Gastrocnemius medialis (tissue), 4 donors: Measurements from ENCODE around the gene POU3F1. TPM values are rescaled to one million over a fixed set of nuclear protein-coding genes. Genes with fewer than 3 reads are reported as not detected.

Experiments
- ATAC-seq, 2 donors: fragments of 150-250 bp; one replicate each; pipeline ENCODE4 v1.9.1; 2016
- DNase-seq, 2 donors: peaks; one replicate each; pipeline ENCODE4 v3.0.0-alpha.2; 2019
- H3K27ac ChIP-seq, 4 donors: fragments of 200-600 bp; sonication (generic); 1 replicate in 1 of 4; 2 replicates in 3 of 4; pipeline ENCODE4 v1.5.1; 2016 to 2018; ENCODE audit warnings: mild to moderate bottlenecking in 2 of 4, moderate library complexity in 1 of 4
- H3K27me3 ChIP-seq, 3 donors: fragments of 200-600 bp; sonication (generic) in 2 of 3; 1 replicate in 1 of 3; 2 replicates in 2 of 3; pipeline versions ENCODE4 v1.5.1 to v1.6.0; 2016 to 2019; ENCODE audit warnings: mild to moderate bottlenecking in 1 of 3, moderate library complexity in 1 of 3
- H3K36me3 ChIP-seq, 2 donors: fragments of 200-600 bp; sonication (generic) in 1 of 2; one replicate each; pipeline ENCODE4 v1.5.1; 2017 to 2018
- H3K4me1 ChIP-seq, 2 donors: fragments of 200-600 bp; sonication (generic) in 1 of 2; one replicate each; pipeline ENCODE4 v1.5.1; 2016 to 2017; ENCODE audit warnings: mild to moderate bottlenecking in 2 of 2
- H3K4me3 ChIP-seq, 4 donors: fragments of 200-600 bp; sonication (generic) in 3 of 4; 1 replicate in 1 of 4; 2 replicates in 3 of 4; pipeline ENCODE4 v1.5.1; 2016 to 2019; ENCODE audit warnings: mild to moderate bottlenecking in 2 of 4
- H3K9me3 ChIP-seq, 3 donors: fragments of 200-600 bp; sonication (generic) in 2 of 3; 1 replicate in 1 of 3; 2 replicates in 2 of 3; pipeline ENCODE4 v1.5.1; 2016 to 2019
- CTCF ChIP-seq, 5 experiments: fragments of 450-650 bp in 3 of 5; fragments of 200-600 bp in 2 of 5; sonication (generic) in 2 of 5; IDR thresholded peaks in 4 of 5; conservative IDR thresholded peaks in 1 of 5; 1 replicate in 4 of 5; 2 replicates in 1 of 5; pipeline ENCODE4 v1.5.1; 2016 to 2019; ENCODE audit warnings: antibody characterized with exemption in 5 of 5, mild to moderate bottlenecking in 3 of 5, moderate library complexity in 3 of 5
- POLR2A ChIP-seq, 2 donors: fragments of 450-650 bp; IDR thresholded peaks; one replicate each; pipeline ENCODE4 v1.6.1; 2017; ENCODE audit warnings: antibody characterized with exemption in 2 of 2, mild to moderate bottlenecking in 2 of 2, moderate library complexity in 2 of 2
- in situ Hi-C, 4 donors: fragments of 200-750 bp; cut with MboI; loops; one replicate each; pipeline versions ENCODE4 v1.15.0 to v1.8.0; 2017; ENCODE audit warnings: low sequenced_read_pairs in 4 of 4
- intact Hi-C: fragments of 100-400 bp; cut with DNase I; formaldehyde crosslinking; loops from one replicate; pipeline ENCODE4 v1.15.1; 2023; ENCODE audit warnings: low total_unique reads
- total RNA-seq, 4 donors: library from RNA; depleted of rRNA; stranded (reverse); fragments of >200 nt; gene quantifications; one replicate each; pipeline versions ENCODE4 v1.1.0 to v1.2.3, GENCODE V29; 2016

Gene POU3F1
- total RNA-seq, 4 donors from 2014 or later: 0.13 to 2.3 (median 0.69) TPM

GRCh38 chr1:38061883-38062328 is 15.3 kb upstream of the POU3F1 start:
- intact Hi-C loops: no loop called here
- in situ Hi-C loops: loop anchor here in 2 of 4 donors (25.0 kb wide), 2 partner anchors 750 to 775 kb away; no protein-coding TSS in a partner anchor
- H3K4me1 ChIP-seq: no peaks in the 10 kb centered on the region
- H3K4me3 ChIP-seq: no peak overlapping the region
- no peaks in the 10 kb centered on the region for H3K9me3 ChIP-seq
- no peak overlapping the region for H3K27ac ChIP-seq
- H3K36me3 ChIP-seq: no peaks in the 10 kb centered on the region
- DNase-seq (no peak), ATAC-seq (no peak)
- TF ChIP-seq POLR2A (IDR thresholded peaks at IDR 0.05) (no peak), CTCF (IDR thresholded peaks at IDR 0.05 in 4 of 5, conservative IDR thresholded peaks at IDR 0.05 in 1 of 5) (no peak)
- H3K27me3 ChIP-seq: no peaks in the 10 kb centered on the region

GRCh38 chr1:38061290-38061689 is 14.7 kb upstream of the POU3F1 start:
- intact Hi-C loops: no loop called here
- no peak for DNase-seq
- Histone ChIP-seq H3K9me3 (no peaks in the 10 kb centered on the region), H3K27ac (no peak overlapping the region), H3K4me1 (no peaks in the 10 kb centered on the region), H3K27me3 (no peaks in the 10 kb centered on the region), H3K36me3 (no peaks in the 10 kb centered on the region), H3K4me3 (no peak overlapping the region)
- no peak for ATAC-seq
- TF ChIP-seq POLR2A (IDR thresholded peaks at IDR 0.05) (no peak), CTCF (IDR thresholded peaks at IDR 0.05 in 4 of 5, conservative IDR thresholded peaks at IDR 0.05 in 1 of 5) (no peak)
- in situ Hi-C loops: loop anchor here in 2 of 4 donors (25.0 kb wide), 2 partner anchors 751 to 776 kb away; no protein-coding TSS in a partner anchor

- Histone ChIP-seq H3K27me3 (no peaks in the 10 kb centered on the region), H3K4me3 (no peak overlapping the region), H3K4me1 (no peaks in the 10 kb centered on the region), H3K36me3 (no peaks in the 10 kb centered on the region), H3K9me3 (no peaks in the 10 kb centered on the region), H3K27ac (no peak overlapping the region)
- in situ Hi-C loops: loop anchor here in 2 of 4 donors (25.0 kb wide), 2 partner anchors 752 to 777 kb away; no protein-coding TSS in a partner anchor
- TF ChIP-seq CTCF (IDR thresholded peaks at IDR 0.05 in 4 of 5, conservative IDR thresholded peaks at IDR 0.05 in 1 of 5) (no peak), POLR2A (IDR thresholded peaks at IDR 0.05) (no peak)
- DNase-seq (no peak), ATAC-seq (no peak)
- intact Hi-C loops: no loop called here
Measured at GRCh38 chr1:38060498-38060897, 13.9 kb upstream of the POU3F1 start.

GRCh38 chr1:38059635-38060250 is 13.2 kb upstream of the POU3F1 start:
- no peaks in the 10 kb centered on the region for H3K36me3 ChIP-seq
- no peak overlapping the region for H3K27ac ChIP-seq
- ATAC-seq (no peak), DNase-seq (no peak)
- no peaks in the 10 kb centered on the region for H3K4me1 ChIP-seq
- intact Hi-C loops (no loop called here), in situ Hi-C loops (loop anchor here in 2 of 4 donors (25.0 kb wide), 2 partner anchors 753 to 778 kb away; no protein-coding TSS in a partner anchor)
- H3K9me3 ChIP-seq: no peaks in the 10 kb centered on the region
- TF ChIP-seq CTCF (IDR thresholded peaks at IDR 0.05 in 4 of 5, conservative IDR thresholded peaks at IDR 0.05 in 1 of 5) (no peak), POLR2A (IDR thresholded peaks at IDR 0.05) (no peak)
- H3K4me3 ChIP-seq: no peak overlapping the region
- H3K27me3 ChIP-seq: no peaks in the 10 kb centered on the region
